ENCODE measurements around the gene CD180. TPM values are rescaled to one million over a fixed set of nuclear protein-coding genes. Genes with fewer than 3 reads are reported as not detected.

The CD180 gene
- total and polyA plus RNA-seq, 9 of the 15 experiments (the other 6 are each of a cell fraction or from before 2014, with no cell fraction given) = 0.01 to 0.07 TPM; not detected in 7

GRCh38 chr5:67243944-67244343 is 47.3 kb upstream of the CD180 start:
- TF ChIP-seq UBTF (IDR thresholded peaks at IDR 0.05; ENCODE audit: borderline replicate concordance in 1 of 2, low read depth in 2 of 2, low read length in 2 of 2) (no peak), ZNF395 (CRISPR knock-in tag; IDR thresholded peaks at IDR 0.05) (no peak), CBX5 (IDR thresholded peaks at IDR 0.05; ENCODE audit: borderline replicate concordance, low read depth) (no peak), TEAD2 (tag; IDR thresholded peaks at IDR 0.05) (no peak), ZNF449 (CRISPR knock-in tag; IDR thresholded peaks at IDR 0.05) (no peak), MAFG (tag; conservative IDR thresholded peaks at IDR 0.05) (no peak), GATAD2B (IDR thresholded peaks at IDR 0.05; ENCODE audit: borderline replicate concordance) (no peak), CSDE1 (IDR thresholded peaks at IDR 0.05) (no peak), SOX6 (IDR thresholded peaks at IDR 0.05) (no peak), KLF13 (tag; IDR thresholded peaks at IDR 0.05; ENCODE audit: borderline replicate concordance, low read depth) (no peak), ZNF583 (CRISPR knock-in tag; IDR thresholded peaks at IDR 0.05) (no peak), TAF15 (IDR thresholded peaks at IDR 0.05; ENCODE audit: low read depth, low read length) (no peak), ZNF561 (CRISPR knock-in tag; conservative IDR thresholded peaks at IDR 0.05) (no peak), BRF1 (IDR thresholded peaks at IDR 0.05; ENCODE audit: borderline replicate concordance, extremely low read depth, insufficient read length) (no peak), KLF1 (tag; IDR thresholded peaks at IDR 0.05) (no peak), KDM4B (IDR thresholded peaks at IDR 0.05; ENCODE audit: borderline replicate concordance in 2 of 2, low read depth in 1 of 2) (no peak)
- no peaks in the 10 kb centered on the region for H3K9me1 ChIP-seq (ENCODE audit: control insufficient read depth, insufficient read depth, low read length)

More at GRCh38 chr5:67243944-67244343, 47.3 kb upstream of the CD180 start:
- ATAC-seq (no peak), DNase-seq (ENCODE audit: extremely low read depth in 1 of 4, low spot score in 3 of 4) (no peak), FAIRE-seq (no peak)
- 4% methylated on average over 4 of the region's 4 CpGs for WGBS (ENCODE audit: insufficient coverage, low coverage, missing lambda C conversion rate)
- Histone ChIP-seq H3K9ac (ENCODE audit: insufficient read depth in 1 of 2, low read depth in 2 of 2, low read length in 2 of 2) (no peak overlapping the region), H3K36me3 (ENCODE audit: control insufficient read depth, insufficient read depth, low read length) (no peaks in the 10 kb centered on the region), H3K27ac (ENCODE audit: extremely low read depth, low read depth, low read length) (no peak overlapping the region), H3K4me2 (ENCODE audit: insufficient read depth, low read length) (no peak overlapping the region), H4K20me1 (replicated peaks; ENCODE audit: control insufficient read depth, insufficient read depth, low read length) (no peaks in the 10 kb centered on the region), H2AFZ (ENCODE audit: low read depth, low read length) (no peak overlapping the region), H3K9me3 (replicated peaks; ENCODE audit: control insufficient read depth, insufficient read depth, low read depth, low read length) (no peaks in the 10 kb centered on the region), H3K4me1 (replicated peaks in 1 of 2; ENCODE audit: control insufficient read depth in 2 of 2, insufficient read depth in 2 of 2, low read length in 2 of 2) (no peaks in the 10 kb centered on the region), H3K79me2 (ENCODE audit: control insufficient read depth, insufficient read depth, low read length) (no peaks in the 10 kb centered on the region), H3K4me3 (no peak overlapping the region), H3K27me3 (ENCODE audit: control insufficient read depth in 2 of 2, insufficient read depth in 2 of 2, low read length in 2 of 2) (no peaks in the 10 kb centered on the region)
- ChIA-PET CTCF (ENCODE audit: low intra/inter-chr PET ratio) (interaction anchor here (0.6 kb wide), 1 partner anchor 1009 kb away, joined by 3 read pairs; no protein-coding TSS in a partner anchor), POLR2A (no interaction called here)
- in situ Hi-C loops (cut with MboI) = loop anchor here (10.0 kb wide), 1 partner anchor 1011 kb away; no protein-coding TSS in a partner anchor
- intact Hi-C loops (cut with micrococcal nuclease) = no loop called here
- BruUV-seq (replicated peaks) = no TSS peak

Data from K562 (cell line).